Measurements from ENCODE around the gene GPATCH2.
"Not testable (repeated sequence)": the region's sequence is repeated elsewhere in the genome, so short reads cannot be mapped to it uniquely, and the experiment has no call there.

The GPATCH2 gene

GRCh38 chr1:217585577-217585976 is 45.3 kb downstream of the GPATCH2 start:
- Histone ChIP-seq H3K27ac (ENCODE audit: insufficient read depth, low read depth, low read length, poor library complexity, severe bottlenecking) (no peak overlapping the region), H3K4me3 (ENCODE audit: insufficient read depth, low read depth, low read length) (no peak overlapping the region), H3K9me3 (ENCODE audit: control insufficient read depth, low read length) (no peaks in the 10 kb centered on the region), H3K27me3 (ENCODE audit: control insufficient read depth, insufficient read depth, low read length, poor library complexity, severe bottlenecking) (no peaks in the 10 kb centered on the region), H3K4me1 (ENCODE audit: control insufficient read depth, insufficient read depth, low read length) (no peaks in the 10 kb centered on the region), H3K36me3 (ENCODE audit: control insufficient read depth, insufficient read depth, low read length) (no peaks in the 10 kb centered on the region)
- 86 to 100% methylated on average over 2 of the region's 2 CpGs for WGBS, 2 experiments

DNA sequence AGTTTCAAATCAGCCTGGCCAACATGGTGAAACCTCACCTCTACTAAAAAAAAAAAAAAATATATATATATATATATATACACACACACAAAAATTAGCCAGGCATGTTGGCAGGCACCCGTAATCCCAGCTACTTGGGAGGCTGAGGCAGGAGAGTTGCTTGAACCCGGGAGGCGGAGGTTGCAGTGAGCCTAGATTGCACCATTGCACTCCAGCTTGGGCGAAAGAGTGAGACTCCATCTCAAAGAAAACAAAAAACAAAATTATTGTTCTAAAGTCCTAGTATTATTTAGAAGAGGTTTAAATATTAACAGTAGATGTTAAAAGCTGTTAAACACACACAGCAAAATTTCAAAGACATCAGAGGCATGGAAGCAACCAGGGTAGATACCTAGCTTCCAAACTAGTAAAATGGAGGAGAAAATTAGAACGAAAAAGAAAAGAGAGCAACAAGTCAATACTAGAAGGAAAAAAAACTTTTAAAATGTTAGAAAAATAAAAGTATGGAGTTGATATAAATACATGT is 46.5 kb downstream of the GPATCH2 start:
- not testable (repeated sequence) for H3K4me3 ChIP-seq (ENCODE audit: insufficient read depth, low read depth, low read length); H3K36me3 ChIP-seq (ENCODE audit: control insufficient read depth, insufficient read depth, low read length); H3K27ac ChIP-seq (ENCODE audit: insufficient read depth, low read depth, low read length, poor library complexity, severe bottlenecking); H3K4me1 ChIP-seq (ENCODE audit: control insufficient read depth, insufficient read depth, low read length); H3K9me3 ChIP-seq (ENCODE audit: control insufficient read depth, low read length); H3K27me3 ChIP-seq (ENCODE audit: control insufficient read depth, insufficient read depth, low read length, poor library complexity, severe bottlenecking)
- 94 to 97% methylated on average over 3 to 4 of the region's 5 CpGs for WGBS, 2 experiments

DNA sequence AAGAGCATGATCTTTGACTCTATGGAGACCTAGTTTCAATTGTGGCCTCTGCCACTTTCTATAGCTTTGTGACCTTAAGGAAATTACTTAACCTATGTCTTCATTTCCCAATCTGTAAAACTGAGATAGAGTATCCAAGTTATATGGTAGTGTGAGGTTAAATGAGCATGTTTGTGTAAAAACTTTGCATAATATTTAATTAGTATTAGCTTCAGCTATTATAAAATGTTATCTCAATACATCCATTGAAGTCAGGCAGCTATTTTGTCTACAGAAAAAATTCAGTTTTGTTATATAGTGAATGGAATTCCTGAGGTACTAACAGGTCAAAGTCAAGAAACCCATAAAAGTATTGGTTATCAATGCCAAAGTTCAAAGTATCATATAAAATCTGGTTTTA is 53.6 kb downstream of the GPATCH2 start:
- Histone ChIP-seq H3K4me1 (ENCODE audit: control insufficient read depth, insufficient read depth, low read length) (no peaks in the 10 kb centered on the region), H3K27me3 (ENCODE audit: control insufficient read depth, insufficient read depth, low read length, poor library complexity, severe bottlenecking) (no peaks in the 10 kb centered on the region), H3K36me3 (ENCODE audit: control insufficient read depth, insufficient read depth, low read length) (no peaks in the 10 kb centered on the region), H3K27ac (ENCODE audit: insufficient read depth, low read depth, low read length, poor library complexity, severe bottlenecking) (no peak overlapping the region), H3K9me3 (ENCODE audit: control insufficient read depth, low read length) (no peaks in the 10 kb centered on the region), H3K4me3 (ENCODE audit: insufficient read depth, low read depth, low read length) (no peak overlapping the region)

DNA sequence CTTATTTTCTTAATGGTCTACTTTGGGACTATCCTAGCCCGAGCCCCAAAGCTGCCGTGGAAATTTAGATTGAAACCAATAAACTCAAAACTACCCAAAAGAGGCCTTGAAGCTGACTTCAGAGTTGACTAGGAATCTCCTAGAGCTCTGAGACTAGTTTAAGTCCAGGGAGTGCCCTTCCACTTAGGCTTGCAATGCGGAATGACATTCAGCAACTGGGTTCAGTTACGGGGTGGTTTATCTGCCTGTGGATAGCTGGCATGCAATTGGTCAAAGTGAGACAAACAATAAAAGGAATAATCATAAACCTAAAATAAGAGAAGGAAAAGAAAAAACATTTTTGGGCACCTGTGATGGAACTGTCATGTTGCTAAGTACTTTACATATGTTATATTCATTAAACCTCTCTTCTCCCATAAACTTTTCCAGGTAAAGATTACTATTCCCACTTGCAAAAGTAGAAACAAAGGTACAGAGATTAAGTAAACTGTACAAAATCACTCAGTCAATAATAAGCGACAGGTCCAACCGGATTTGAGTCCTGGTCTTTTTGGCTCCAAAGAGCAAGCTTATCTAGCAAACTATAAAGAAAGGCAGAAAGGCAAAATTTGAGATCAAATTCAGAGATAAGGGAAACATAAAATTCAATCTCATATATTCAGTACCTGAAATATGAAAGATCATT is 56.5 kb downstream of the GPATCH2 start:
- H3K9me3 ChIP-seq (ENCODE audit: control insufficient read depth, low read length), result no peaks in the 10 kb centered on the region
- H3K36me3 ChIP-seq (ENCODE audit: control insufficient read depth, insufficient read depth, low read length), result no peaks in the 10 kb centered on the region
- no peak overlapping the region for H3K27ac ChIP-seq (ENCODE audit: insufficient read depth, low read depth, low read length, poor library complexity, severe bottlenecking)
- H3K27me3 ChIP-seq (ENCODE audit: control insufficient read depth, insufficient read depth, low read length, poor library complexity, severe bottlenecking), result no peaks in the 10 kb centered on the region
- H3K4me1 ChIP-seq (ENCODE audit: control insufficient read depth, insufficient read depth, low read length), result no peaks in the 10 kb centered on the region
- WGBS, 2 experiments, result 95 to 97% methylated on average over 6 of the region's 6 CpGs
- H3K4me3 ChIP-seq (ENCODE audit: insufficient read depth, low read depth, low read length), result no peak overlapping the region

DNA sequence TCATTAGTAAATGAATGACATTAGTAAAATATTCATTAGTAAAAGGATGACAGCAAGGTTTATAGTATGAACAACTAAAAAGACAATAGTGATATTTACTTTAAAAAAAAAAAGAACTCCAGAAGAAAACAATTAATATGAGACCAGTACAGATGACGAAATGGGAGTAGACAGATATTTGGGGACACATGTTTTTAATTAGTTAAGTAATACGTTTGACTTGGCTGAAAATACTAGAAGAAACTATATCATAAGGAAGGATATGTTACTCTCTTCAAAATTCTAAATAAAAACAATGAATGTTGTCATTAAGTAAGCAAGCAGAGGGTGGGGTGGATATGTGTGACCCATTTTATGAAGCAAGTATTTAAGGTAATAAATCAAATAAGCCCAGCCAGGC is 61.9 kb downstream of the GPATCH2 start:
- H3K27me3 ChIP-seq (ENCODE audit: control insufficient read depth, insufficient read depth, low read length, poor library complexity, severe bottlenecking), result no peaks in the 10 kb centered on the region
- H3K27ac ChIP-seq (ENCODE audit: insufficient read depth, low read depth, low read length, poor library complexity, severe bottlenecking), result no peak overlapping the region
- no peaks in the 10 kb centered on the region for H3K9me3 ChIP-seq (ENCODE audit: control insufficient read depth, low read length)
- H3K4me3 ChIP-seq (ENCODE audit: insufficient read depth, low read depth, low read length), result no peak overlapping the region
- 100% methylated on average over 1 to 2 of the region's 2 CpGs for WGBS, 2 experiments
- no peaks in the 10 kb centered on the region for H3K4me1 ChIP-seq (ENCODE audit: control insufficient read depth, insufficient read depth, low read length)
- no peaks in the 10 kb centered on the region for H3K36me3 ChIP-seq (ENCODE audit: control insufficient read depth, insufficient read depth, low read length)

DNA sequence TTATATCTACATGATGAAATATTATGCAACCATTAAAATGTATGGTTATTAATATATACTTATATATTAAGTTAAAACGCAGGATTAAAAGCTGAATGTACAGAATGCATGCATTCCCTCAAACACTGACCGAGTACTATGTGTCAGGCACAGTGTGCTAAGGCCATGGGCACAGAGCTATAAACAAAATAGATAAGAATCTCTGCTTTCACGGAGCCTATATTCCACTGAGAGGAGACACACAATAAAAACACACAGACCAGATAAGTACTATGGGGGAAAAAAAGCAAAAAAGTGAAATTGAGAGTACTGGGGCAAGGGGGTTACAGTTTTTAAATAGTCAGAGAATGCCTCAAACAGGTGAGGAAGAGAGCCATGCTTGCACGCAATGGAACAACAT is 62.7 kb downstream of the GPATCH2 start:
- no peaks in the 10 kb centered on the region for H3K27me3 ChIP-seq (ENCODE audit: control insufficient read depth, insufficient read depth, low read length, poor library complexity, severe bottlenecking)
- H3K4me3 ChIP-seq (ENCODE audit: insufficient read depth, low read depth, low read length), result no peak overlapping the region
- H3K27ac ChIP-seq (ENCODE audit: insufficient read depth, low read depth, low read length, poor library complexity, severe bottlenecking), result no peak overlapping the region
- H3K4me1 ChIP-seq (ENCODE audit: control insufficient read depth, insufficient read depth, low read length), result no peaks in the 10 kb centered on the region
- no peaks in the 10 kb centered on the region for H3K36me3 ChIP-seq (ENCODE audit: control insufficient read depth, insufficient read depth, low read length)
- 92 to 99% methylated on average over 2 to 4 of the region's 4 CpGs for WGBS, 2 experiments
- H3K9me3 ChIP-seq (ENCODE audit: control insufficient read depth, low read length), result no peaks in the 10 kb centered on the region

DNA sequence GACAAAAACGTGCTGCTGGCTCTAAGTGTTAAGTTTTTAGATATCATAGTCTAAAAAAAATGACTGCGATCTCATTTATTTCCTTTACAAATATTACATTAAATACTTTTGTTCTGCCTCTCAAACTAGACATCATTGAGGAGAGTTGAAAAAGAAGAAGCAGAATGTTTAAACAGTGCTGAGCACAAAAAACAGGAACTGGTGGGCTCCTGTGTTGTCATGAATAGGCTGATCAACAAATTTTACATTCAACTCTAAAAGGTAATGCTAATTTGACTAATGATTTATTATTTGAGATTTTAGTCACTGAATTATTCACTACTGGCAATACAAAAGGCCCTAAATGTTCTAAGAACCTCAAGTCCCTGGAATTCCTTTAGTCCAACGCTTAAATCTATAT is 66.1 kb downstream of the GPATCH2 start:
- Histone ChIP-seq H3K4me3 (ENCODE audit: insufficient read depth, low read depth, low read length) (no peak overlapping the region), H3K9me3 (ENCODE audit: control insufficient read depth, low read length) (no peaks in the 10 kb centered on the region), H3K36me3 (ENCODE audit: control insufficient read depth, insufficient read depth, low read length) (no peaks in the 10 kb centered on the region), H3K27me3 (ENCODE audit: control insufficient read depth, insufficient read depth, low read length, poor library complexity, severe bottlenecking) (no peaks in the 10 kb centered on the region), H3K27ac (ENCODE audit: insufficient read depth, low read depth, low read length, poor library complexity, severe bottlenecking) (no peak overlapping the region), H3K4me1 (ENCODE audit: control insufficient read depth, insufficient read depth, low read length) (no peaks in the 10 kb centered on the region)
- 80 to 100% methylated on average over 1 of the region's 3 CpGs for WGBS, 2 experiments

DNA sequence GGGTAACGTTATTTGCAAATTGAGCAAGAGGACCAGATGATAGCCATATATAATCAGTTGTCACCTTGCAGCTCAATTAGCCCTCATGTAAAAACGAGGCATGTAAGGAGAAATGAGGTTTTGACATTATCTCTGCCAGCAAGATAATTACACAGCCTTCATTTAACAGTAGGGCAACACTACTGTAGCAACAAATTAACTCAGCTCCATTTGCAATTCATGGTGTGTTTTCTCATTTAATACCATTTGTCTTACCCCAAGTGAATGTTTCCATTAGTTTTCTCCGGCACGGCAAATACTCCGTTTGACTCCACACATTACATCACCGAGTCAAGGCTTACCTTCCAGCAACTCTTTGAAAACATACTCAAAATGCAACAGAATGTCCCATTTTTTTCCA is 66.7 kb downstream of the GPATCH2 start:
- Histone ChIP-seq H3K36me3 (ENCODE audit: control insufficient read depth, insufficient read depth, low read length) (no peaks in the 10 kb centered on the region), H3K4me3 (ENCODE audit: insufficient read depth, low read depth, low read length) (no peak overlapping the region), H3K27ac (ENCODE audit: insufficient read depth, low read depth, low read length, poor library complexity, severe bottlenecking) (no peak overlapping the region), H3K9me3 (ENCODE audit: control insufficient read depth, low read length) (no peaks in the 10 kb centered on the region), H3K27me3 (ENCODE audit: control insufficient read depth, insufficient read depth, low read length, poor library complexity, severe bottlenecking) (no peaks in the 10 kb centered on the region), H3K4me1 (ENCODE audit: control insufficient read depth, insufficient read depth, low read length) (no peaks in the 10 kb centered on the region)
- 88 to 89% methylated on average over 6 of the region's 6 CpGs for WGBS, 2 experiments

- Histone ChIP-seq H3K9me3 (ENCODE audit: control insufficient read depth, low read length) (no peaks in the 10 kb centered on the region), H3K4me3 (ENCODE audit: insufficient read depth, low read depth, low read length) (no peak overlapping the region), H3K27me3 (ENCODE audit: control insufficient read depth, insufficient read depth, low read length, poor library complexity, severe bottlenecking) (no peaks in the 10 kb centered on the region), H3K4me1 (ENCODE audit: control insufficient read depth, insufficient read depth, low read length) (no peaks in the 10 kb centered on the region), H3K36me3 (ENCODE audit: control insufficient read depth, insufficient read depth, low read length) (no peaks in the 10 kb centered on the region), H3K27ac (ENCODE audit: insufficient read depth, low read depth, low read length, poor library complexity, severe bottlenecking) (no peak overlapping the region)
Observed at GRCh38 chr1:217563179-217563578, 67.7 kb downstream of the GPATCH2 start.

DNA sequence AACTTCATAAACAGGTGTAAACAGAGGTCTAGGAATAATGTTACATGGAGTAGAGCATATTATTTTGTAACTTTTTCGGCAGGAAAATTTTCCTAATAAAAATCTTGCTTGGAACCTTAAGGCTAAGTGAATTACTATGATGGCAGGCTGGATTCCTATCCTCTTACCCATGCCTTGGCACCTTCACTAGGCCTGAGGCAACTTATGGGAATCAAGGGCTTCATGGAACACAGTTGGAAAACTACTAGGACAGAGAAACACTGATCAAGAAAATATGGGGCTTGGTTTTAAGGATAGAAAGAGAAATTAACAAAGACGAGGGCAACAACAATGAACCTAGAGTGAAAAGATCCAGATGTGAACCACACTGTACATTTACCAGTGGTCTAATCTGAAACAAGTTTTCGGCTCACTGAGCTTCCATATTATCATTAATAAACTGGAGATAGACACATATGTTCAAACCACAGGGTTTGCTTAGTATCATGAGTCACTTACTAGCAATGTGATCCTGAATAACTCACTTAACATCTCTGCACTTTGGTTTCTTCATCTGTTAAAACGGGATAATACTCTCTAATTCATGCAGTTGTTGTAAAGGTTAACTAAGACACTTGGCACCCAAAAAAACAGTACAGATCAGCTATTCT is 68.5 kb downstream of the GPATCH2 start:
- 91 to 94% methylated on average over 4 of the region's 4 CpGs for WGBS, 2 experiments
- no peaks in the 10 kb centered on the region for H3K9me3 ChIP-seq (ENCODE audit: control insufficient read depth, low read length)
- no peaks in the 10 kb centered on the region for H3K36me3 ChIP-seq (ENCODE audit: control insufficient read depth, insufficient read depth, low read length)
- H3K4me1 ChIP-seq (ENCODE audit: control insufficient read depth, insufficient read depth, low read length), result no peaks in the 10 kb centered on the region
- no peak overlapping the region for H3K4me3 ChIP-seq (ENCODE audit: insufficient read depth, low read depth, low read length)
- H3K27ac ChIP-seq (ENCODE audit: insufficient read depth, low read depth, low read length, poor library complexity, severe bottlenecking), result no peak overlapping the region
- no peaks in the 10 kb centered on the region for H3K27me3 ChIP-seq (ENCODE audit: control insufficient read depth, insufficient read depth, low read length, poor library complexity, severe bottlenecking)

Data from ectodermal cell (in vitro differentiated cells).